Activated CD8-positive, alpha-beta memory T cell treated with anti-CD3 and anti-CD28 coated beads, Interleukin-2, amount 50 U/mL, for 24 hours (primary cell): Measurements from ENCODE around the gene AUP1.
"Not testable (repeated sequence)": the region's sequence is repeated elsewhere in the genome, so short reads cannot be mapped to it uniquely, and the experiment has no call there.

Experiments used
- DNase-seq: peaks from one replicate; pipeline ENCODE4 v3.0.0-alpha.2; 2020; ENCODE audit errors: extremely low read depth

AUP1 gene

GRCh38 chr2:74529357-74530238 is at the start of gene AUP1, which contains the start of gene HTRA2:
AUP1 (minus strand) TSS chr2:74529706; CDS start chr2:74529629, 77 bp downstream.
HTRA2 (plus strand) TSS chr2:74529933; CDS start chr2:74530007, 74 bp downstream.
- DNase-seq = peak; percentile 80

GRCh38 chr2:74578408-74578807 is 48.9 kb upstream of the AUP1 start:
- DNase-seq = no peak

DNA sequence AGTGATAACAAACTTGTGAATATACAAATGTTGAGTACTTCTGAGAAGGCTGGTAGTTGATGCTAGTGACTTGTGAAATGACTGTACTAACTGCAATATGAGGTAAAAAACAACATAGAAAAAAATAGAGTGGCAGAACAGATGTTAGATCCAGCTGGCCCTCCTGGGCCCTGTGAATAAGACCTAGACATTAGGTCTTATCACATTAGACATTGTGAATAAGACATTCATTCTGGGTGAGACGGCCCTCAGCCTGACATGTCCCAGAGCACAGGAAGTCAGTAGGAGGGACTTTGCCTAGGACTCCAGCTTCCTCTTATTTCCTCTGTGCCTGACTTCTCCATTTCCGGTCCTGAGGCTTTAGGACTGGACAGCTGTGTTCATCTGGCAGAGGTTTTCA is 47.9 kb upstream of the AUP1 start:
- DNase-seq = no peak

GRCh38 chr2:74576863-74577229 is 47.3 kb upstream of the AUP1 start:
- no peak for DNase-seq

GRCh38 chr2:74576211-74576862 is 46.8 kb upstream of the AUP1 start:
- no peak for DNase-seq

DNA sequence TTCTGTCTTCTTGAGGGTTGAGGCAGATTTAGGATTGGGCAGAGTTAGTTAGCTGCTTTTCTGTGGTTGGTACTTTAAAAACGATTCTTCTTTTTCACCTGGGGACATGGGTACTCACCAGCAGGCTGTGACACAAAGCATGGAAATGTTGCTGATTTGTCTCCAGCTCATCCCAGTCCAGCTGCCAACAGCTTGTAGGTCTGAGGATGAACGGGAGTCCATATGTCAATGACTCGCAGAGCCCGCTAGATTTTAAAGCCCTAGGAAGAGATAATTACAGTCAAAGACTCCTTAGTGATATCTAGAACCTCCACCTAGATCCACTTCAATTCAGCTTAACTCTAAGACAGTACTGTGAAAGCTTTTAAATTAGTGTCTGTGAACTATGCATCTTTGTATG is 45.8 kb upstream of the AUP1 start:
- DNase-seq = no peak

- DNase-seq = no peak
These were observed 44.4 kb upstream of the AUP1 start for GRCh38 chr2:74573747-74574562.

- no peak for DNase-seq
These were observed 42.8 kb upstream of the AUP1 start for GRCh38 chr2:74572178-74572925.

DNA sequence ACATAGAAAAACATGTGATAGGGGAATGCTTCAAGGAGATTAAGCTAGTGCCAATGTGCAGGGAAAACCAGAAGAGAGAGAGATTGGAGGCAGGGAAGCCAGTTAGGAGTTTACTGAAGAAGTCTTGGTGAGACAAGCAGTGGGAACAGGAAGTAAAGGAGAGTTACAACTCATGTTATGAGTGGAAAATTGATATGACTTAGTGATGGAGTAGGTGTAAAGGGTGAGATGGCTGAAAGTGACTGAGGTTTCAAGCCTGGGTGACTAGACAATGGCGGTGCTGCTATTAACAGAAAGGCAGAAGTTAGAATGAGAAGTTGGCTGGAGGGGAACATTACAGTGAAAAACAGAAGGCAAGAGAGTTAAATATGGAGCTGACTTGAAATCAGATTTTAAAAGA is 41.6 kb upstream of the AUP1 start:
- no peak for DNase-seq

DNA sequence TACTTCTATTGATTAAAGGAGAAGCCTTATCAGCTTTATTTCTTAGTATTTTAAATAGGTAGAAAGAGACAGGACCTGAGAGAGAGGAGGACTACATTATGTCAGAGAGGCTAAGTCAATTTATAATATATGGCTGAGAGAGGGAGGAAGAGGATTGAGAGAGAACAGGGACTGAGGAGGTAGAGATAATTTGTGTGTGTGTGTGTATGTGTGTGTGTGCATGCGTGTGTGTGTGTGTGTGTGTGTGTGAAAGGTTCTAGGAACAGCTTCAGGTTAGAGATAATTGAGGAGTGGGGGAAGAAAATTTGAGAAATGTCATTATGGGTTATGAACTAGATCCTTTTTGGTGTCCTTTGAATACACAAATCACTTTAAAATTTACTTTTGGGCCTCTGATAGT is 40.2 kb upstream of the AUP1 start:
- no peak for DNase-seq

DNA sequence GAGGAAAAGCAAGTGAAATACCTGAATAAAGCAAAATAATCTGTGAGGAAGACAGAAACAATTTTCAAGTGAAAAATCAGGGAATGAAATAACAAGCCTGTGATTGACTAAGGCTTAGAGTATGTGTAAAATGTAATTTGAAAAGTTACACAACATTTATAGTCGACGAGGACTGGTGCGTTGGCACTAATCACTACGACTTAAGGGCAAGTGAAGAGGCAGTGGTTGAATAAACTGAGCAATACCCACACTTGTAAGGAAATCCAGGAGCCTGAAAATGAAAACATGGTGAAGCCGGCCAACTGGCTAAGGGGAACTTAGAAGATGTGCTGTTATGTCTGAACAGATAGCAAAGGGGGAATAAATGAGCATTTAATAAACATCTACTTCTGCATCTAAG is 38.4 kb upstream of the AUP1 start:
- no peak for DNase-seq

GRCh38 chr2:74566754-74567085 is 37.2 kb upstream of the AUP1 start:
- no peak for DNase-seq

GRCh38 chr2:74566076-74566753 is 36.7 kb upstream of the AUP1 start:
- no peak for DNase-seq

DNA sequence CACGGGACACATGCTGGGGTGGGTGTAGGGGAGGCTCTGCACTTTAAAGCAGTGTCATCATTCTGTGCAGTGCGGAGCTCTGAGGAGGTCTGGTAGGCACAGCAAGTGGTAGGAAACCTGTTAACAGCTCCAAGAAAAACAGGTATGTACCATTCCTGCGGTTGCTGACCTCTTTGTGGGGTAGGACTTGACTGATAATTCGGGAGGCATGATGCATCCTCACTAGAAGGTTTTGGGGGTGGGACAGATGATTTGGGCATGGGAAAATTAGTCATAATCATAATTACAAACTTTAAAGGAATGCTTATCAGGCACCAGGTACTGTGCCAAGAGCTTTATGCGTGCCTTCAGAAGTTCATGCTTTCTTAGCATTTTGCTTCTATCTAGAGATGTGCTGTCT is 34.7 kb upstream of the AUP1 start:
- no peak for DNase-seq

DNA sequence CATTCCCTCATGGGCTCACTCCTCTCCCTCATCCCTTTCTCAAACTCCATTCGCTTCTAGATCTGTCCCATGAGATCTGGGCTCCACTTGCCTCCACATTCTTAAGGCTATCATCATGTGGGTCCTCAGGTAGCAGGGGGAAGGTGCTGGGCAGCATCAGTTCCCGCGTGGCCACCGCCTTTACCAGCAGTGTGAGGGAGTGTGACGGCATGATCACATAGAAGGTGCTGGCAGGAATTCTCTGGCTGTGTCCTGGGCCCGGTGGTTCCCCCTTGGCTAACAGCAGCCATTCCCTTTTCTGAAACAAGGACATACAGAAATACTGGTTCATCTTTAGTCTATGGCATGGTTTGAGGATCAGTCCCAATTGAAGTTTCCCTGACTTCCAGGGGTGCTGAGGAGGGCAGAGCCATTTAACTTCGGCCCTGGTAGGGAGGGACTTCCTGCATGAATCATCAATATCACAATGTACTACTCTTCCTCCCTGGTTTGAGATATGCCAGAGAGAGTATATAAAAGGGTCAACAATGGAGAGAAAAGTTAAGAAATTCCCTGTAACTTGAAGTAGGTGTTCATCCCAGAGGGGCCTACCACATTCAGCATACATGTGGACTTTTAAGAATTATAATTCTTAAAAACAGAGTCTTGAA is 32.7 kb upstream of the AUP1 start:
- DNase-seq = no peak

GRCh38 chr2:74561022-74561421 is 31.5 kb upstream of the AUP1 start:
- DNase-seq = not testable (repeated sequence)

GRCh38 chr2:74560591-74560990 is 31.1 kb upstream of the AUP1 start:
- no peak for DNase-seq

- DNase-seq = no peak
These were observed 30.4 kb upstream of the AUP1 start for GRCh38 chr2:74559912-74560311.

DNA sequence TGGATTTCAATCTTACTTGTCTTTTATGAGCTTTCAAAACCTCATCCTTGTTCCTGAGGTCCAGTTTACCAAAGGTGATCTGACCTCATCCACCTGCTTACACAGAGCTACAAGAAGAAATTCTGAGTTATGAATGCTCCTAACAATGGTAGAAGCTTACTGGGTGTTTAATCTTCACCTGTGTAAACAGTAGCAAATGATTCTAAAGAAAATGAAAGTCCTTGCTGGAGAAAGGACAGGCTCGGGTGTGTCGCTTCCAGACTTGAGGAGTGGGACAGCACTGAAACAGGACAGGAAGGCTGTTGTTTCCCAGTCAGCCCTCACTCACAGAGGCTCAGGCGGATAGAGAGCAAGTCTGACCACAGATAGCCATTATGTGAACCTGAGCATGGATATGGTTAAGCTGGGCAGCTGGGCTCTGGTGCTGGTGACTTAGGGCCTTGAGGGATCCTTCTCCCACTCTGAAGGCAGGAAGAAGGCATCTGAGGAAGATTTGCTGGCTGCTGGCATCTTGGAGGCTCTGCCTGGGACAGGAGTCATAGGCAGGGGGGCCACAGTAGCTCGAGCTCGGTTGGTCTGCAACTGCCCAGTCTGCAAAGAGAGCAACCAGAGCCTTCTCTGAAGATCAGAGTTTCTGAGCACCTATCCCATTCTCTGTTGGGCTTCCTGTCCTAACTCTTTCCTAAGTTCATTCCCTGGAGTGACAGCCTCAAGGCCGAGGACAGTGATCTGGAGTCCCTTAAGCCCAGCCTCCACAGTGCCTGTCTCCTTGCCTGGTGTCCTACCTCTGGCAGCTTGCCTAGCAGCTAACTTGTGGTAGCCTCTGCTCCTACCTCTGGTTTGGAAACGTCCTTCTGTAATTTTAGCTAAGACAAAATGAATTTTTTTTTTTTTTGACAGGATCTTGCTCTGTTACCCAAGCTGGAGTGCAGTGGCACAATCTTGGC is 29.1 kb upstream of the AUP1 start:
- DNase-seq = no peak
